Islet precursor cell (in vitro differentiated cells): ENCODE measurements around the gene EPS15.
"Not testable (repeated sequence)": the region's sequence is repeated elsewhere in the genome, so short reads cannot be mapped to it uniquely, and the experiment has no call there.

Source experiments
- DNase-seq: peaks from one replicate; pipeline ENCODE4 v3.0.0-alpha.2; 2018

EPS15 gene

GRCh38 chr1:51514733-51515132 lies 4.3 kb downstream of the EPS15 start:
- DNase-seq: no peak

GRCh38 chr1:51512606-51513005 lies 6.5 kb downstream of the EPS15 start:
- DNase-seq: no peak

GRCh38 chr1:51512120-51512519 lies 6.9 kb downstream of the EPS15 start:
- no peak for DNase-seq

GRCh38 chr1:51509773-51510172 lies 9.3 kb downstream of the EPS15 start:
- no peak for DNase-seq

GRCh38 chr1:51506537-51506936 lies 12.5 kb downstream of the EPS15 start:
- no peak for DNase-seq

GRCh38 chr1:51504806-51505525 lies 14.1 kb downstream of the EPS15 start:
- DNase-seq: no peak

GRCh38 chr1:51501218-51501630 lies 17.8 kb downstream of the EPS15 start:
- not testable (repeated sequence) for DNase-seq

- no peak for DNase-seq
Observed at GRCh38 chr1:51499694-51500093, 19.4 kb downstream of the EPS15 start.

GRCh38 chr1:51498924-51499323 lies 20.1 kb downstream of the EPS15 start:
- no peak for DNase-seq

GRCh38 chr1:51497340-51497739 lies 21.7 kb downstream of the EPS15 start:
- no peak for DNase-seq

GRCh38 chr1:51494138-51494830 lies 24.8 kb downstream of the EPS15 start:
- DNase-seq: no peak

GRCh38 chr1:51491166-51491981 lies 27.7 kb downstream of the EPS15 start:
- no peak for DNase-seq

GRCh38 chr1:51489472-51489871 lies 29.6 kb downstream of the EPS15 start:
- no peak for DNase-seq

- no peak for DNase-seq
Observed at GRCh38 chr1:51488372-51489050, 30.6 kb downstream of the EPS15 start.

GRCh38 chr1:51487628-51488027 lies 31.4 kb downstream of the EPS15 start:
- no peak for DNase-seq

- no peak for DNase-seq
Observed at GRCh38 chr1:51484591-51484990, 34.5 kb downstream of the EPS15 start.

- DNase-seq: no peak
Observed at GRCh38 chr1:51482881-51483280, 36.2 kb downstream of the EPS15 start.

GRCh38 chr1:51474832-51475620 lies 44.0 kb downstream of the EPS15 start:
- not testable (repeated sequence) for DNase-seq

- DNase-seq: no peak
Observed at GRCh38 chr1:51473331-51474115, 45.5 kb downstream of the EPS15 start.

GRCh38 chr1:51472359-51472758 lies 46.7 kb downstream of the EPS15 start:
- DNase-seq: no peak

- no peak for DNase-seq
Observed at GRCh38 chr1:51469518-51469917, 49.5 kb downstream of the EPS15 start.
